ENCODE results near the gene WNK1. TPM values are rescaled to one million over a fixed set of nuclear protein-coding genes. Genes with fewer than 3 reads are reported as not detected.

WNK1 gene
- total and polyA plus RNA-seq, 2 of the 8 experiments (the other 6 are each of a cell fraction or from before 2014, with no cell fraction given) = 88.2 to 157 TPM

DNA sequence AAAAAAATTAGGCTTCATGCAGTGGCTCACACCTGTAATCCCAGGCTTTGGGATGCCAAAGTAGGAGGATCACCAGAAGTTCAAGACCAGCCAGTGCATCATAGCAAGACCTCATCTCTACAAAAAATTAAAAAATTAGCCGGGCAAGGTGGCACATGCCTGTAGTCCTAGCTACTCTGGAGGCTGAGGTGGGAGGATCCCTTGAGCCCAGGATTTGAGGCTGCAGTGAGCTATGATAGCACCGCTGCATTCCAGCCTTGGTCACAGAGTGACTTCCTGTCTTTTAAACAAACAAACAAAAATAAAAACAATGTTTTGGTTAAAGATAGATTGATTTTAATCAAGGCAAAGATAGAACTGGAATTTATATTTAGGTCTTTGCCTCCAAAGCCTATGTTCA is 60.6 kb downstream of the WNK1 start:
- H3K9me3 ChIP-seq (ENCODE audit: insufficient read depth in 2 of 2, low read depth in 1 of 2, low read length in 1 of 2) = peaks cover 0 to 3% of the 10 kb centered on the region in 2 experiments; a peak in 1 of 4 replicates
- H3K27ac ChIP-seq (ENCODE audit: low read depth, low read length) = no peak overlapping the region
- no peak overlapping the region for H2BK12ac ChIP-seq (ENCODE audit: low read depth, low read length)
- H2BK20ac ChIP-seq (ENCODE audit: low read length) = no peak overlapping the region
- no peak overlapping the region for H3K14ac ChIP-seq (ENCODE audit: insufficient read length)
- H4K5ac ChIP-seq (ENCODE audit: insufficient read length, low read depth, low read length) = no peak overlapping the region
- peaks cover 0 to 62% of the 10 kb centered on the region in 2 experiments; a peak in 3 of 4 replicates for H3K79me2 ChIP-seq (ENCODE audit: control insufficient read depth in 1 of 2, insufficient read depth in 2 of 2, low read length in 2 of 2)
- TF ChIP-seq ASH2L (IDR thresholded peaks at IDR 0.05; ENCODE audit: low read length) = no peak
- TF ChIP-seq CBX5 (IDR thresholded peaks at IDR 0.05; ENCODE audit: low read depth, low read length) = no peak
- no peak for TF ChIP-seq SIN3A (conservative IDR thresholded peaks at IDR 0.05 in 1 of 2, IDR thresholded peaks at IDR 0.05 in 1 of 2; ENCODE audit: low read depth in 1 of 2, low read length in 2 of 2)
- TF ChIP-seq GABPA (IDR thresholded peaks at IDR 0.05; ENCODE audit: borderline replicate concordance, insufficient read depth, low read length) = no peak
- no peak for TF ChIP-seq NRF1 (IDR thresholded peaks at IDR 0.05; ENCODE audit: low read depth, low read length)
- TF ChIP-seq JUND (IDR thresholded peaks at IDR 0.05; ENCODE audit: low read length) = no peak
- no peak for TF ChIP-seq NANOG (IDR thresholded peaks at IDR 0.05; ENCODE audit: insufficient read depth, low read depth, low read length, poor library complexity, severe bottlenecking)
- no peaks in the 10 kb centered on the region for H3K79me1 ChIP-seq (ENCODE audit: low read depth, low read length)
- H2BK5ac ChIP-seq (ENCODE audit: low read depth, low read length) = no peak overlapping the region
- H2BK15ac ChIP-seq (ENCODE audit: low read length) = no peak overlapping the region
- H3K4me2 ChIP-seq (ENCODE audit: insufficient read depth in 1 of 2, low read depth in 2 of 2, low read length in 2 of 2) = no peak overlapping the region
- no peak overlapping the region for H2AFZ ChIP-seq (ENCODE audit: low read length)
- H4K8ac ChIP-seq (ENCODE audit: extremely low read depth, insufficient read depth, low read length) = no peak overlapping the region
- no peak overlapping the region for H2AK5ac ChIP-seq (ENCODE audit: low read depth, low read length)
- ChIA-PET CTCF (ENCODE audit: partially characterized antibody) (interaction anchor here (0.9 to 6.3 kb wide), 5 partner anchors 73 to 244 kb away, joined by 3 to 41 read pairs (median 3); no protein-coding TSS in a partner anchor), POLR2A (ENCODE audit: partially characterized antibody) (no interaction called here)
- no peaks in the 10 kb centered on the region for H3K27me3 ChIP-seq (replicated peaks in 1 of 4; ENCODE audit: control insufficient read depth in 3 of 4, extremely low read depth in 1 of 4, insufficient read depth in 3 of 4, low read length in 3 of 4)
- no peaks in the 10 kb centered on the region for H4K20me1 ChIP-seq (replicated peaks in 1 of 2; ENCODE audit: control insufficient read depth in 1 of 2, insufficient read depth in 2 of 2, low read length in 2 of 2)
- no peak for FAIRE-seq
- DNase-seq (ENCODE audit: low read depth in 1 of 2, low spot score in 2 of 2) = no peak
- no peak overlapping the region for H2BK120ac ChIP-seq (replicated peaks; ENCODE audit: low read depth, low read length)
- no peaks in the 10 kb centered on the region for H3K23me2 ChIP-seq (ENCODE audit: low read depth, low read length)
- H3K23ac ChIP-seq (ENCODE audit: insufficient read length) = no peak overlapping the region
- H3K18ac ChIP-seq (ENCODE audit: extremely low read depth, low read length) = no peak overlapping the region
- no peak overlapping the region for H3K56ac ChIP-seq (replicated peaks; ENCODE audit: insufficient read length, low read depth, low read length)
- peaks cover 0 to 11% (median 2%) of the 10 kb centered on the region in 4 experiments; a peak in 5 of 8 replicates for H3K36me3 ChIP-seq (ENCODE audit: control insufficient read depth in 2 of 4, insufficient read depth in 4 of 4, low read length in 3 of 4)
- no peak overlapping the region for H3K4ac ChIP-seq (replicated peaks; ENCODE audit: insufficient read length, low read depth, low read length)
- H3K4me3 ChIP-seq (ENCODE audit: extremely low read depth in 1 of 4, insufficient read depth in 2 of 4, low read depth in 3 of 4, low read length in 4 of 4) = no peak overlapping the region
- H4K91ac ChIP-seq (replicated peaks; ENCODE audit: insufficient read length, low read length) = no peak overlapping the region
- WGBS, 2 experiments (ENCODE audit: extremely low coverage in 1 of 2, insufficient coverage in 1 of 2, insufficient read length in 1 of 2, insufficient replicate concordance in 2 of 2, low coverage in 1 of 2, low lambda C conversion rate in 2 of 2, missing lambda C conversion rate in 1 of 2) = 81% methylated on average over 2 of the region's 2 CpGs; no CpG with 5 or more reads in 1 of the 2 experiments
- H3K9ac ChIP-seq (replicated peaks in 1 of 4; ENCODE audit: extremely low read depth in 1 of 4, low read depth in 3 of 4, low read length in 3 of 4) = no peak overlapping the region
- H3K4me1 ChIP-seq (replicated peaks in 1 of 4; ENCODE audit: control insufficient read depth in 3 of 4, insufficient read depth in 4 of 4, low read length in 3 of 4) = 0 out of 7 replicates have a peak, but pooled peaks cover 0 to 3% (median 0%) of the 10 kb centered on the region in 4 experiments

All from H1 (cell line).